Kidney epithelial cell (primary cell): ENCODE measurements around the gene MRPS2. TPM values are rescaled to one million over a fixed set of nuclear protein-coding genes. Genes with fewer than 3 reads are reported as not detected.

Source experiments
- DNase-seq: peaks from one replicate; pipeline ENCODE4 v3.0.0-alpha.2; 2010; ENCODE audit warnings: low read depth
- H3K27me3 ChIP-seq: 2 replicates; pipeline ENCODE4 v1.6.0; 2011; ENCODE audit warnings: low read length; ENCODE audit not compliant: control insufficient read depth, insufficient read depth
- H3K36me3 ChIP-seq: 2 replicates; pipeline ENCODE4 v1.5.1; 2011; ENCODE audit warnings: low read length; ENCODE audit not compliant: control insufficient read depth, insufficient read depth
- H3K4me3 ChIP-seq: 2 replicates; pipeline ENCODE4 v1.5.1; 2011; ENCODE audit warnings: low read depth, mild to moderate bottlenecking, control low read depth, low read length
- CTCF ChIP-seq: IDR thresholded peaks from 2 replicates; pipeline ENCODE4 v1.5.1; 2011; ENCODE audit warnings: mild to moderate bottlenecking, moderate library complexity, low read length, control low read depth, inconsistent platforms; ENCODE audit not compliant: insufficient read depth, poor library complexity, severe bottlenecking
- total RNA-seq: library from RNA; depleted of rRNA; stranded (reverse); fragments of >200 nt; gene quantifications from 2 replicates; pipeline ENCODE4 v1.2.3, GENCODE V29; 2015

MRPS2 gene
- total RNA-seq, 1 donor from 2014 or later, result 72.4 TPM

- no peaks in the 10 kb centered on the region for H3K27me3 ChIP-seq
- H3K36me3 ChIP-seq, result no peaks in the 10 kb centered on the region
- no peak for DNase-seq
- no peak overlapping the region for H3K4me3 ChIP-seq
- TF ChIP-seq CTCF, result no peak
These were observed 6.0 kb downstream of the MRPS2 start for GRCh38 chr9:135506327-135507103.

- H3K4me3 ChIP-seq, result no peak overlapping the region
- H3K27me3 ChIP-seq, result no peaks in the 10 kb centered on the region
- TF ChIP-seq CTCF, result no peak
- H3K36me3 ChIP-seq, result no peaks in the 10 kb centered on the region
- DNase-seq, result no peak
These were observed 6.9 kb downstream of the MRPS2 start for GRCh38 chr9:135507104-135508035.

- no peak for DNase-seq
- H3K4me3 ChIP-seq, result no peak overlapping the region
- no peak for TF ChIP-seq CTCF
These were observed 7.8 kb downstream of the MRPS2 start for GRCh38 chr9:135508211-135508820.

GRCh38 chr9:135509458-135509857, 9.0 kb downstream of the MRPS2 start:
- H3K36me3 ChIP-seq, result no peaks in the 10 kb centered on the region
- TF ChIP-seq CTCF, result no peak
- H3K27me3 ChIP-seq, result no peaks in the 10 kb centered on the region
- no peak for DNase-seq
- no peak overlapping the region for H3K4me3 ChIP-seq

More at GRCh38 chr9:135508211-135508820, 7.8 kb downstream of the MRPS2 start:
- Histone ChIP-seq H3K27me3 (no peaks in the 10 kb centered on the region), H3K36me3 (no peaks in the 10 kb centered on the region)

- no peak overlapping the region for H3K4me3 ChIP-seq
- H3K36me3 ChIP-seq, result no peaks in the 10 kb centered on the region
- no peak for TF ChIP-seq CTCF
- H3K27me3 ChIP-seq, result no peaks in the 10 kb centered on the region
- DNase-seq, result no peak
These were observed 11.7 kb downstream of the MRPS2 start for GRCh38 chr9:135512241-135512603.
